Activated CD4-positive, CD25-positive, alpha-beta regulatory T cell treated with anti-CD3 and anti-CD28 coated beads, Interleukin-2, amount 50 U/mL, for 16 hours (primary cell): ENCODE results near the gene TRIM24.
"Not testable (repeated sequence)": the region's sequence is repeated elsewhere in the genome, so short reads cannot be mapped to it uniquely, and the experiment has no call there.

ENCODE experiments used
- DNase-seq: peaks from one replicate; pipeline ENCODE4 v3.0.0-alpha.2; 2020; ENCODE audit warnings: low read depth, low spot score

The TRIM24 gene

GRCh38 chr7:138493535-138493934, 33.5 kb downstream of the TRIM24 start:
- DNase-seq = no peak

DNA sequence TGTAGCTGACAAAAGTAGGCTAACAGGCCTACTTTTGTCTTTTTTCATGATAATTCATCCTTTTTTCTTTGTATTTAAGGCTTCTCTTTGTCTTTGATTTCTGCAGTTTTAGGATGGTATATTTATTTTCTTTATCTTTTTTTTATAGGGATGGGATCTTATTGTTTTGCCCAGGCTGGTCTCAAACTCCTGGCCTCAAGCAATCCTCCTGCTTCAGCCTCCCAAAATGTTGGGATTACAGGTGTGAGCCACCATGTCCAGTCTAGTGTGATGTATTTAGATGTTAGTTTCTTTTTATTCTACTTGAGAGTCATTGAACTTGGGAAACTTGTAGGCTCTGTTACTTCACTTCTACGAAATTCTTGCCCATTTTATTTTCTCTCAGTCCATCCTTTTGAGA, 35.4 kb downstream of the TRIM24 start:
- DNase-seq = no peak

GRCh38 chr7:138499340-138499739, 39.3 kb downstream of the TRIM24 start:
- DNase-seq = no peak

- DNase-seq = not testable (repeated sequence)
These were observed 40.2 kb downstream of the TRIM24 start for GRCh38 chr7:138500303-138500702.

GRCh38 chr7:138500892-138501291, 40.8 kb downstream of the TRIM24 start:
- DNase-seq = no peak

- no peak for DNase-seq
These were observed 42.1 kb downstream of the TRIM24 start for GRCh38 chr7:138502023-138502767.

DNA sequence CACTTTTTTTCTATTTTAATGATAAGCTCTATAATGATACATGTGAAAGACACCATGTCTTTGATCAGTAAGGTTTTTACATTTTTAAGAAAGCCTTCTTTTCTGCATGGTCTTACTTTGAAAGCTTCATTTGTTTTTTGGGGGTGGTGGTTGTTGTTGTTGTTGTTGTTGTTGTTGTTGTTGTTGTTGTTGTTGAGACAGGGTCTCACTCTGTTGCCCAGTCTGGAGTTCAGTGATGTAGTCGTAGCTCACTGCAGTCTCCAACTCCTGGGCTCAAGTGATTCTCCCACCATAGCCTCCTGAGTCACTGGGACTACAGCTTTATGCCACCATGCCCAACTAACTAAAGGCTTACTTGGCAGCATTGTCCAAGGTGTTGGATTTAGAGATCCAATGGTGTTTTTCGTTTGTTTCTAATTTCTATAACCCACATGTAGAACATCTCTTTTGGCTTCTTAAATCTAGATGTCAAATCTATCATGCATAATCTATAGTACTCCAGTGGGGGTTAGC, 45.4 kb downstream of the TRIM24 start:
- no peak for DNase-seq

DNA sequence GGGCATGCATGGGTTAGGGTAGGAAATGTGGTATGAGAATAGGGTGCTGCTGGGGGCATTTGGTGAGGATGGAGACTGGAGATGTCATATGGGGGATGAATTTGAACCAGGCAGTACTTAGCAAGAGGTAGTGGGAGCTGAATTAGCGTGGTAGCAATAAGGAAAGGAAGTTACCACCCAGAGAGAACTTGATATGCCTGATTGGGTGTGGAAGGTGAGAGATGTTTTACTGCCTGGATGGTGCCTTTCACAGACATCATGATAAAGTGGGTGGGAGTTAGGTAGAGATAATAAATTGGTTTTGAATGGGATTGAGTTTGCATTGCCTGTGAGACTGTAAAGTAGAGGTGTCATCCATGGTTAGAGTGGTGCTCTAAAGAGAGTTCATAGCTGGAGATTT, 46.7 kb downstream of the TRIM24 start:
- DNase-seq = no peak

GRCh38 chr7:138510003-138510402, 49.9 kb downstream of the TRIM24 start:
- DNase-seq = no peak

DNA sequence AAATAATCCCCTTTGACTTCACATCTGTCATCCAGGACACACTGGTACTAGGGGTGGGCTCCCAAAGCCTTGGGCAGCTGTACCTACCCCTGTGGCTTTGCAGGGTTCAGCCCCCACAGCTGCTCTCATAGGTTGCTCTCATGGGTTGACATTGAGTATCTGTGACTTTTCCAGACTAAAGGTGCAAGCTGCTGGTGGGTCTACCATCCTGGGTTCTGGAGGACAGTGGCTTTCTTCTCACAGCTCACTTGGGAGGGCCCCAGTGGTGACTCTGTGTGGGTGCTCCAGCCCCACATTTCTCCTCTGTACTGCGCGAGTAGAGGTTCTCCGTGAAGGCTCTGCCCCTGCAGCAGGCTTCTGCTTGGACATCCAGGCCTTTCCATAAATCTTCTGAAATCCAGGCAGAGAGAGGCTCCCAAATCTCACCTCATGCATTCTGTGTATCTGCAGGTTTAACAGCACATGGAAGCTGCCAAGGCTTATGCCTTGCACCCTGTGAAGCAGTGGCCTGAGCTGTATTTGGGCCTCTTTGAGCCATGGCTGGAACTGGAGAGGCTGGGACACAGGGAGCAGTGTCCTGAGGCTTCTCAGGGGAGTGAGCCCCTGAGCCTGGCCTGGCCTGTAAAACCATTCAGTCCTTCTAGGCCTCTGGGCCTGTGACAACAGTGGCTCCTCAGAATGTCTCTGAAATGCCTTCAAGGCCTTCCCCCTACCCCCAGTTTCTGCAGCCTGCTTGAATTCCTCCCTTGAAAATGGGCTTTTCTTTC, 52.2 kb downstream of the TRIM24 start:
- no peak for DNase-seq

GRCh38 chr7:138512885-138513284, 52.8 kb downstream of the TRIM24 start:
- no peak for DNase-seq

- no peak for DNase-seq
These were observed 53.3 kb downstream of the TRIM24 start for GRCh38 chr7:138513344-138513871.

- DNase-seq = no peak
These were observed 54.0 kb downstream of the TRIM24 start for GRCh38 chr7:138514044-138514443.

DNA sequence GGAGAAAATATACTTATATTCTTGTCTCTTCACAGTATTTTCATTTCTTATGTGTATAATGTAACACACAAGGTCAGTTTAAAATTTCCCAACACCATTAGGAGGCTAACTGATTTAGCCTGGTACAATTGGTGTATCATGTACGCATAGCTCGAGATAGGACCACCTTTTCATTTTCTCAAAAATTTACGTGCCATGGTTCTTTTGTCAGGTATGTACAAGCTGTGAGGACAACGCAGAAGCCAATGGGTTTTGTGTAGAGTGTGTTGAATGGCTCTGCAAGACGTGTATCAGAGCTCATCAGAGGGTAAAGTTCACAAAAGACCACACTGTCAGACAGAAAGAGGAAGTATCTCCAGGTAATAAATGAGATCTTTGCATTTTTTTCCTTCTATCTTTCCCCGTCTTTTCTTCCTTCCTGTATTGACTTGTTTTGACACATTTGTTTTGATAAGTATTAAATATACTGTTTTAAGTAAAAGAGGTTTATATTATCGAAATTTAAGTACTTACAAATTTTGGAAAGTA, 55.0 kb downstream of the TRIM24 start:
- DNase-seq = no peak

DNA sequence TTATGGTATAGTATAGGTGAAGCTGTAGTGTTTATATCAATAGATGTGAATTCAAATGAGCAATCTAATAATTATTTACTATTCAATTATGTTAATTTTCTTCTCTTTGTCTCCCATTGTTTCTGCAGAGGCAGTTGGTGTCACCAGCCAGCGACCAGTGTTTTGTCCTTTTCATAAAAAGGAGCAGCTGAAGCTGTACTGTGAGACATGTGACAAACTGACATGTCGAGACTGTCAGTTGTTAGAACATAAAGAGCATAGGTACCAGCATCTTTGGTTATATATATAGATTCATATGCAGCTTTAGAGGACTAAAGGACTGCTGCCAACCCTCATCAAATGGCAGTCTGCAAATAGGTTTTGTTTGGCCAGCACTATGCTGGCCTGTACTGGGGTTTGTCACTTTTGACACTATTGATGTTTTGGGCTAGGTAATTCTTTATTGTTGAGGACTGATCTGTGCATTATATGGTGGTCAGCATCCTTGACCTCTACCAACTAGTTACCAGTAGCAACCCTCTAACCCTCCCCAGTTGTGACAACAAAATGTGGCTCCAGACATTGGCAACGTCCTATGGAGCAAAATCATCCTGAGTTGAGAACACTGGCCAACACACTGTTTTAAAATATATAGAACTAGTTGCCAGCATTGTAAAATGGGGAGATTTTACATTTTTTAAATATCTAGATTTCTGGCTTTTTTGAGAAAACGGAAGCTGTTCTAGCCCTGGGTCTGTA, 59.2 kb downstream of the TRIM24 start:
- DNase-seq = no peak

- DNase-seq = no peak
These were observed 60.7 kb downstream of the TRIM24 start for GRCh38 chr7:138520742-138521141.

DNA sequence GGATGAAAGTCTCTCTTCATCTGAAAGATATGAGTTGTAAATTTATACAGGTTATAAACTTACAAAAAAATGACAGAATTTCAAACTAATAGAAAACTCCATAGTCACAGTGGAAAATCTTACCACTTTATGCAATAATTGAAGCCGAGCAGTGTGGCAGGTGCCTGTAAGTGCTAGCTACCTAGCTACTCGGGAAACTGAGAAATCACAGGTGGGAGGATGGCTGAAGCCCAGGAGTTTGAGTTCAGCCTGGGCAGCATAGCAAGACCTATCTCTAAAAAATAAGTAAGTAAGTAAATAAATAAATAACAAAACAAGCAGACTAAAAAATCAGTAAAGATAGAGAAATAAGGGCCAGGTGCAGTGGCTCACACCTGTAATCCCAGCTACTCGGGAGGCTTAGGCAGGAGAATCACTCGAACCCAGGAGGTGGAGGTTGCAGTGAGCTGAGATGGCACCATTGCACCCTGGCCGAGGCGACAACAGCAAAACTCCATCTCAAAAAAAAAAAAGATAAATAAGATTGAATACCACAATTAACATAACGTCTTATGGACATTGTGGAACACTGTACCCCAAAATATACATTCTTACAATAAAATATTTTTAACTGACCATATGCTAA, 61.9 kb downstream of the TRIM24 start:
- DNase-seq = no peak

GRCh38 chr7:138524259-138524658, 64.2 kb downstream of the TRIM24 start:
- DNase-seq = no peak

GRCh38 chr7:138525757-138526156, 65.7 kb downstream of the TRIM24 start:
- DNase-seq = no peak

- no peak for DNase-seq
These were observed 67.7 kb downstream of the TRIM24 start for GRCh38 chr7:138527746-138528223.

DNA sequence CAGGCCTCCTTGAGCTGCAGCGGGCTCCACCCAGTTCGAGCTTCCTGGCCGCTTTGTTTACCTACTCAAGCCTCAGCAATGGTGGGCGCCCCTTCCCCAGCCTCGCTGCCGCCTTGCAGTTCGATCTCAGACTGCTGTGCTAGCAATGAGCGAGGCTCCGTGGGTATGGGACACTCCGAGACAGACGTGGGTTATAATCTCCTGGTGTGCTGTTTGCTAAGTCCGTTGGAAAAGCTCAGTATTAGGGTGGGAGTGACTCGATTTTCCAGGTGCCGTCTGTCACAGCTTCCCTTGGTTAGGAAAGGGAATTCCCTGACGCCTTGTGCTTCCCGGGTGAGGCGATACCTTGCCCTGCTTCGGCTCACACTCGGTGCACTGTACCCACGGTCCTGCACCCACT, 76.8 kb downstream of the TRIM24 start:
- not testable (repeated sequence) for DNase-seq
